Measurements from ENCODE around the gene PLEKHO2. TPM values are rescaled to one million over a fixed set of nuclear protein-coding genes. Genes with fewer than 3 reads are reported as not detected.
"Not testable (repeated sequence)": the region's sequence is repeated elsewhere in the genome, so short reads cannot be mapped to it uniquely, and the experiment has no call there.

The PLEKHO2 gene
- total and polyA plus RNA-seq, 5 donors from 2014 or later = 15.6 to 33.4 (median 27.9) TPM

DNA sequence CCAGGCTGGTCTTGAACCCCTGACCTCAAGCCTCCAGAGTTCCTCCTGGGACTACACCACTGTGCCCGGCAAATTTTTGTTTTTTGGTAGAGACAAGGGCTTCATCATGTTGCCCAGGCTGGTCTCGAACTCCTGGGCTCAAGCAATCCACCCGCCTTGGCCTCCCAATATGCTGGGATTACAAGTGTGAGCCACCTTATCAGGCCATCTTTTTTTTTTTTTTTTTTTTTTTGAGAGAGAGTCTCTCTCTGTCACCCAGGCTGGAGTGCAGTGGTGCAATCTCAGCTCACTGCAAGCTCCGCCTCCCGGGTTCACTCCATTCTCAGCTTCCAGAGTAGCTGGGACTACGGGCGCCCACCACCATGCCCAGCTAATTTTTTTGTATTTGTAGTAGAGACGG, 27.4 kb upstream of the PLEKHO2 start:
- H3K27ac Mint-ChIP-seq; H3K27ac ChIP-seq (ENCODE audit: insufficient read depth, low read length, poor library complexity, severe bottlenecking); H3K36me3 ChIP-seq (ENCODE audit: control insufficient read depth, insufficient read depth, low read length); H3K4me3 ChIP-seq (ENCODE audit: low read depth, low read length); H3K9me3 ChIP-seq (ENCODE audit: control insufficient read depth in 2 of 2, low read length in 2 of 2); H3K27me3 ChIP-seq (ENCODE audit: control insufficient read depth, insufficient read depth, low read length); ATAC-seq (ENCODE audit: low read depth in 2 of 2); H3K9me3 Mint-ChIP-seq; H3K36me3 Mint-ChIP-seq; DNase-seq; H3K4me1 ChIP-seq (ENCODE audit: control insufficient read depth, insufficient read depth, low read length, poor library complexity, severe bottlenecking); H3K4me3 Mint-ChIP-seq; H3K4me1 Mint-ChIP-seq; H3K27me3 Mint-ChIP-seq: not testable (repeated sequence)

DNA sequence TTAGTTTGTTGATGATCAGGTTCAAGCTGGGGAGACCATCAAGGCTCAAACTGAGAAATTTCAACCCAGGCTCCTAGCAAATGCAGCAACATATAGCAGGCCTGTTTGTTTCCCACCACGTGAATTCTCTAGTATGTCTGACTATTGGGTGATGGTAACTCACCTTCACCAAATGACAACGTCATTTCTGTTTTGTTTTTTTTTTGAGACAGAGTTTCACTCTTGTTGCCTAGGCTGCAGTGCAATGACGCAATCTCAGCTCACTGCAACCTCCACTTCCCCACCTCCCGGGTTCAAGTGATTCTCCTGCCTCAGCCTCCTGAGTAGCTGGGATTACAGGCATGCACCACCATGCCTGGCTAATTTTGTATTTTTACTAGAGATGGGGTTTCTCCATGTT, 26.8 kb upstream of the PLEKHO2 start:
- H3K36me3 Mint-ChIP-seq; H3K27me3 Mint-ChIP-seq; H3K27ac ChIP-seq (ENCODE audit: insufficient read depth, low read length, poor library complexity, severe bottlenecking); H3K9me3 Mint-ChIP-seq; H3K9me3 ChIP-seq (ENCODE audit: control insufficient read depth in 2 of 2, low read length in 2 of 2); H3K4me1 Mint-ChIP-seq; H3K4me3 ChIP-seq (ENCODE audit: low read depth, low read length); ATAC-seq (ENCODE audit: low read depth in 2 of 2); DNase-seq; H3K4me1 ChIP-seq (ENCODE audit: control insufficient read depth, insufficient read depth, low read length, poor library complexity, severe bottlenecking); H3K36me3 ChIP-seq (ENCODE audit: control insufficient read depth, insufficient read depth, low read length); H3K27me3 ChIP-seq (ENCODE audit: control insufficient read depth, insufficient read depth, low read length): not testable (repeated sequence)
- peak overlapping the region in 1 of 3 donors; percentile 29 for H3K27ac Mint-ChIP-seq
- peak overlapping the region in 1 of 4 donors; percentile 22 for H3K4me3 Mint-ChIP-seq

DNA sequence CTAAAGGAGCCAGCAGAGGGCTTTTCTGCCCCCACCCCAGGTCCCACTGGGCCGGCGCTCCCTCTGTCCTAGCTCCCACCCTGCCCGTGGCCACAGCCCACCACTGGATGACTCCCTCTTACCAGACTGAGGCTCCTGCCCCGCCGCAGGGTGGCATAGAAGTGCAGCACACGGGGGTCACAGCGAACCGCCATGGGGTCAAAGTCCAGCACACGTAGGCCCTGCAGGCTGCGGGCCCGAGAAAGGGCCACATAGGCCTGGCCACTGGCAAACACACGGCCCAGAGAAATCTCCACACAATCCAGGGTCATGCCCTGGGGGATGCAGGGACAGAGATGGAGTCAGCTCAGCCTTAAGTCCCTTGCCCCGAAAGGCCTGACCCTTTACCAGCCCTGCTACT, 25.3 kb upstream of the PLEKHO2 start:
- Histone ChIP-seq H3K27me3 (ENCODE audit: control insufficient read depth, insufficient read depth, low read length) (no peaks in the 10 kb centered on the region), H3K9me3 (ENCODE audit: control insufficient read depth in 2 of 2, low read length in 2 of 2) (no peaks in the 10 kb centered on the region), H3K36me3 (ENCODE audit: control insufficient read depth, insufficient read depth, low read length) (no peaks in the 10 kb centered on the region), H3K4me1 (ENCODE audit: control insufficient read depth, insufficient read depth, low read length, poor library complexity, severe bottlenecking) (no peaks in the 10 kb centered on the region), H3K4me3 (ENCODE audit: low read depth, low read length) (no peak overlapping the region), H3K27ac (ENCODE audit: insufficient read depth, low read length, poor library complexity, severe bottlenecking) (no peak overlapping the region)
- H3K9me3 Mint-ChIP-seq = no peaks in the 10 kb centered on the region
- H3K4me3 Mint-ChIP-seq = no peak overlapping the region
- no peaks in the 10 kb centered on the region for H3K4me1 Mint-ChIP-seq
- H3K27me3 Mint-ChIP-seq = no peaks in the 10 kb centered on the region
- ATAC-seq (ENCODE audit: low read depth in 2 of 2) = no peak
- no peak overlapping the region for H3K27ac Mint-ChIP-seq
- no peak for DNase-seq
- H3K36me3 Mint-ChIP-seq = no peaks in the 10 kb centered on the region

DNA sequence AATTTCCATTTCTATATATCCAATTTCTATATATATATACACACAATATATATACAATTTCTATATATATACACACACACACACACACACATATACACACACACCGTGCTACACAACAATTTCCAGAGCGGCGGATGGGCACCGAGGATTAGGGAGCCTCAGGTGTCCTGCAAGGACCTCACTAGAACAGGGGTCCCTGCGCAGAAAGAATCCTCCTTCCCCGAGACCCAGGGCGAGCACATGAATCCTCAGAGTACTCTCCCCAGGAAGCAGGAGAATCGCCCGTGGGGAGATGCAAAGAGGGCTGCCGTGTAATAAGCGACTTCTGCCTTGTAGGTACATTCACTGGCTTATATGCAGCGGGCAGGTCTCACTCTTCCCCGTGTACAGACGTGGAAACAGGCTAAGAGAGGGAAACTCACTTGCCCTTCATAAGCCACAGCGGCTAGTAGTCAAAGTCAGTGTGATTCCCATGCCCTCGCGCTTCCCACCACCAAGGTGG, 16.7 kb upstream of the PLEKHO2 start:
- no peaks in the 10 kb centered on the region for H3K36me3 Mint-ChIP-seq
- ATAC-seq (ENCODE audit: low read depth in 2 of 2) (no peak), DNase-seq (peak in 1 of 3 donors; percentile 44)
- no peaks in the 10 kb centered on the region for H3K27me3 ChIP-seq (ENCODE audit: control insufficient read depth, insufficient read depth, low read length)
- H3K4me1 Mint-ChIP-seq = peaks cover 4 to 30% (median 22%) of the 10 kb centered on the region in 4 donors
- H3K4me3 ChIP-seq (ENCODE audit: low read depth, low read length) = peak overlapping the region; percentile 84
- H3K27ac Mint-ChIP-seq = peak overlapping the region in 1 of 3 donors; percentile 4
- peaks cover 26% of the 10 kb centered on the region for H3K4me1 ChIP-seq (ENCODE audit: control insufficient read depth, insufficient read depth, low read length, poor library complexity, severe bottlenecking)
- H3K9me3 ChIP-seq (ENCODE audit: control insufficient read depth in 2 of 2, low read length in 2 of 2) = no peaks in the 10 kb centered on the region
- H3K27ac ChIP-seq (ENCODE audit: insufficient read depth, low read length, poor library complexity, severe bottlenecking) = no peak overlapping the region
- H3K27me3 Mint-ChIP-seq = peaks cover 4% of the 10 kb centered on the region
- no peaks in the 10 kb centered on the region for H3K36me3 ChIP-seq (ENCODE audit: control insufficient read depth, insufficient read depth, low read length)
- peaks cover 0 to 1% (median 0%) of the 10 kb centered on the region in 7 donors for H3K9me3 Mint-ChIP-seq
- H3K4me3 Mint-ChIP-seq = peak overlapping the region; percentile 77 to 97 (median 88)

DNA sequence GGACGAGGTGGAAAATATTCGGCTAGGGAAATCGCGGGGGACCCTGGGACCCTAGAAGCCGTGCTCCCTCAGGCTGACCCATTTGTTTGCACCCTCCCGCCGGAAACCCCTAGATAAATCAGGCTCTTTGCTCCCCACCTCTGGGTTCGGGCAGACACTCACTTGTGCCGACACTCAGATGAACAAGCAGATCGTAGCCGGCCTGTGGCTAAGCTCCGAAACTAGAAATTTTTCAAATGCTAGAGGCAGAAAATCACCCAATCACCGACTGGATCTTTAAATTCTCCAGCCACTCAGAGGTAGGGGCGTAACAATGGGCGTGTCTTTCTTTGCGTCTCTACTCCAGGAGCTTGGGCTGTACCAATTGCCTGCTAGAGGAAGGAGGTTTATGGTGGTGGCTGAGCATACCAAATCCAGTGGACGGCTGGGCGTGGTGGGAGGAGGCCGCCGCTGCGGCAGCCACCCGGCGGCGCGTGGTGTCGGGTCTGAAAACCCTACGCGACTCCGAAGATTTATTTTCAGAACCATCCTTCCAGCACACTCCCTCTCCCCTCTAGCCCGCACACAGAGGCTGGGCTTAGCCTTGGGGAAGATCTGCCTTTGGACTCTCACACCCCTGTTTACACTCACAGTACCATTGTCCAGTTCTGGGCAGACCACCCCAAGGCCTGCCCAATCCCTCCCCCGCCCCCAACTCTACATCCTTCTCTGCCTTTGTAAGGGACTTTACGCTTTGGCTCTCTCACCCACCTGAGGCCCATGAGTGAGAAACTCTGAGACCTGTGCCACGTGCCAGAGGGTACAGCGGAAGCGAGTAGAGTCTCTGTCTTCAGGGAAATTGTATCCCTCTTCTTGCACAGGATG, 16.1 kb upstream of the PLEKHO2 start, which contains the start of gene PIF1:
TSS of gene PIF1 (minus strand) at position 217 of the 864 bp plus-strand sequence. CDS start 1,312 bp downstream, outside the sequence.
- Histone ChIP-seq H3K27me3 (ENCODE audit: control insufficient read depth, insufficient read depth, low read length) (no peaks in the 10 kb centered on the region), H3K36me3 (ENCODE audit: control insufficient read depth, insufficient read depth, low read length) (no peaks in the 10 kb centered on the region), H3K4me1 (ENCODE audit: control insufficient read depth, insufficient read depth, low read length, poor library complexity, severe bottlenecking) (peaks cover 26% of the 10 kb centered on the region), H3K4me3 (ENCODE audit: low read depth, low read length) (peak within 1 kb of the TSS; percentile 84), H3K27ac (ENCODE audit: insufficient read depth, low read length, poor library complexity, severe bottlenecking) (peak within 1 kb of the TSS; percentile 51), H3K9me3 (ENCODE audit: control insufficient read depth in 2 of 2, low read length in 2 of 2) (no peaks in the 10 kb centered on the region)
- peaks cover 4% of the 10 kb centered on the region for H3K27me3 Mint-ChIP-seq
- H3K27ac Mint-ChIP-seq = peak within 1 kb of the TSS; percentile 17 to 85 (median 73)
- peaks cover 4 to 30% (median 23%) of the 10 kb centered on the region in 4 donors for H3K4me1 Mint-ChIP-seq
- ATAC-seq (ENCODE audit: low read depth in 2 of 2) (peak; percentile 98 to 99), DNase-seq (peak; percentile 86 to 99 (median 92))
- no peaks in the 10 kb centered on the region for H3K36me3 Mint-ChIP-seq
- H3K4me3 Mint-ChIP-seq = peak within 1 kb of the TSS; percentile 77 to 97 (median 88)
- peaks cover 0 to 2% (median 0%) of the 10 kb centered on the region in 7 donors for H3K9me3 Mint-ChIP-seq

DNA sequence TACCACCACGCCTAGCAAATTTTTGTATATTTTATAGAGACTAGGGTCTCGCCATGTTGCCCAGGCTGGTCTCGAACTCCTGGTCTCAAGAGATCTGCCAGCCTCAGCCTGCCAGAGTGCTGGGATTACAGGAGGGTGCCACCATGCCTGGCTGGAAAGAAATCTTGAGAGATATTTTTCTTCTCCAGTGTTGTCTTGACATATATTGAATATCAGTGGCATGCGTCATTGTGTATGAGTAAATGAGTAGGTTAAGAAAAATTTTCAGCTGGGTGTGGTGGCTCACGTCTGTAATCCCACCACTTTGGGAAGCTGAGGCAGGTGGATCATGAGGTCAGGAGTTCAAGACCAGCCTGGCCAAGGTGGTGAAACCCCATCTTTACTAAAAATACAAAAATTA, 12.7 kb upstream of the PLEKHO2 start:
- Histone ChIP-seq H3K4me1 (ENCODE audit: control insufficient read depth, insufficient read depth, low read length, poor library complexity, severe bottlenecking) (peaks cover 21% of the 10 kb centered on the region), H3K9me3 (ENCODE audit: control insufficient read depth in 2 of 2, low read length in 2 of 2) (no peaks in the 10 kb centered on the region), H3K27ac (ENCODE audit: insufficient read depth, low read length, poor library complexity, severe bottlenecking) (no peak overlapping the region), H3K36me3 (ENCODE audit: control insufficient read depth, insufficient read depth, low read length) (no peaks in the 10 kb centered on the region), H3K4me3 (ENCODE audit: low read depth, low read length) (no peak overlapping the region), H3K27me3 (ENCODE audit: control insufficient read depth, insufficient read depth, low read length) (no peaks in the 10 kb centered on the region)
- peaks cover 0 to 2% (median 0%) of the 10 kb centered on the region in 7 donors for H3K9me3 Mint-ChIP-seq
- peaks cover 4% of the 10 kb centered on the region for H3K27me3 Mint-ChIP-seq
- no peak for DNase-seq
- H3K36me3 Mint-ChIP-seq = no peaks in the 10 kb centered on the region
- no peak for ATAC-seq (ENCODE audit: low read depth in 2 of 2)
- no peak overlapping the region for H3K4me3 Mint-ChIP-seq
- peaks cover 4 to 21% (median 14%) of the 10 kb centered on the region in 4 donors for H3K4me1 Mint-ChIP-seq
- no peak overlapping the region for H3K27ac Mint-ChIP-seq

DNA sequence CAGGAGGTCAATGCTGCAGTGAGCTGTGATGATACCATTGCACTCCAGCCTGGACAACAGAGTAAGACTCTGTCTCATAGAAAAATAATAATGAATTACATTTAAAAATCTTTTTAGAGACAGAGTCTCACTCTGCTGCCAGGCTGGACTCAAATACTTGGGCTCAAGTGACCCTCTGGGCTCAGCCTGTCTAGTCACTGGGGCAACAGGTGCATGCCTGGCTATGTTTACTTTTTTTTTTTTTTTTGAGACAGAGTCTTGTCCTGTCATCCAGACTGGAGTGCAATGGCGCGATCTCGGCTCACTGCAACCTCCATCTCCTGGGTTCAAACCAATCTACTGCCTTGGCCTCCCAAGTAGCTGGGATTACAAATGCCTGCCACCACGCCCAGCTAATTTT, 8.0 kb upstream of the PLEKHO2 start:
- H3K27ac Mint-ChIP-seq = no peak overlapping the region
- Histone ChIP-seq H3K27ac (ENCODE audit: insufficient read depth, low read length, poor library complexity, severe bottlenecking) (no peak overlapping the region), H3K4me3 (ENCODE audit: low read depth, low read length) (no peak overlapping the region), H3K27me3 (ENCODE audit: control insufficient read depth, insufficient read depth, low read length) (no peaks in the 10 kb centered on the region), H3K36me3 (ENCODE audit: control insufficient read depth, insufficient read depth, low read length) (no peaks in the 10 kb centered on the region), H3K9me3 (ENCODE audit: control insufficient read depth in 2 of 2, low read length in 2 of 2) (no peaks in the 10 kb centered on the region), H3K4me1 (ENCODE audit: control insufficient read depth, insufficient read depth, low read length, poor library complexity, severe bottlenecking) (peaks cover 17% of the 10 kb centered on the region)
- H3K9me3 Mint-ChIP-seq = peaks cover 0 to 2% (median 0%) of the 10 kb centered on the region in 7 donors
- no peaks in the 10 kb centered on the region for H3K36me3 Mint-ChIP-seq
- no peak for ATAC-seq (ENCODE audit: low read depth in 2 of 2)
- peaks cover 13 to 32% (median 26%) of the 10 kb centered on the region in 4 donors for H3K4me1 Mint-ChIP-seq
- DNase-seq = no peak
- H3K4me3 Mint-ChIP-seq = no peak overlapping the region
- no peaks in the 10 kb centered on the region for H3K27me3 Mint-ChIP-seq
